Keratinocyte (primary cell): Measurements from ENCODE around the gene NMRAL1.

Source experiments
- EZH2 ChIP-seq: IDR thresholded peaks from one replicate; pipeline ENCODE4 v1.6.1; 2012; ENCODE audit warnings: inconsistent platforms, mild to moderate bottlenecking, low read length, moderate library complexity
- TF ChIP-seq, protein P1 (sequence below), 3 experiments: IDR thresholded peaks in 1 of 3; conservative IDR thresholded peaks in 1 of 3; optimal IDR thresholded peaks in 1 of 3; 2 replicates in 2 of 3; 3 replicates in 1 of 3; pipeline versions ENCODE3 to v1.5.1; 2011; ENCODE audit warnings: low read length in 3 of 3, mild to moderate bottlenecking in 3 of 3, moderate library complexity in 2 of 3, control low read depth in 1 of 3, inconsistent platforms in 1 of 3; ENCODE audit not compliant: insufficient read depth in 2 of 3; ENCODE audit errors: extremely low read depth in 1 of 3

DNA sequence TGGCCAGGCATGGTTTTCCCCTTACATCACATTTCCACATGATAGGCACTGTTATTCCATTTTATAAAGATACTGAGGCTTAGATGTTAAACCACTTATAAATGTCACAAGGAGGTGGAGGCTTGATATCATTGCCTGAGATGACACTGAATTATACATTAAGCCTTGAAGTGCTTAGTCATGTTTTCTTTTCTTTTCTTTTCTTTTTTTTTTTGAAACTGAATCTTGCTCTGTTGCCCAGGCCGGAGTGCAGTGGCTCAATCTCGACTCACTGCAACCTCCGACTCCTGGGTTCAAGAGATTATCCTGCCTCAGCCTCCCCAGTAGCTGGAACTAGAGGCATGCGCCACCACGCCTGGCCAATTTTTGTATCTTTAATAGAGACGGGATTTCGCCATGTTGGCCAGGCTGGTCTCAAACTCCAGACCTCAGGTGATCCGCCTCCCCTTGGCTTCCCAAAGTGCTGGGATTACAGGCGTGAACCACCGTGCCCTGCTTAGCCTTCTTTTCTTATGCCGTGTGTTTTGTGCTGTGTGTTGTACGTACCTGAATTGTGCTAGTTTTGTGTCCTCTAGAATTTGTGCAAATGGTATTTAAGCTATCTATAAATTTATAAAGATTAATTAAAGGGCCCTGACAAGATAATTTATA is 47.6 kb downstream of the NMRAL1 start:
- TF ChIP-seq, protein P1, sequence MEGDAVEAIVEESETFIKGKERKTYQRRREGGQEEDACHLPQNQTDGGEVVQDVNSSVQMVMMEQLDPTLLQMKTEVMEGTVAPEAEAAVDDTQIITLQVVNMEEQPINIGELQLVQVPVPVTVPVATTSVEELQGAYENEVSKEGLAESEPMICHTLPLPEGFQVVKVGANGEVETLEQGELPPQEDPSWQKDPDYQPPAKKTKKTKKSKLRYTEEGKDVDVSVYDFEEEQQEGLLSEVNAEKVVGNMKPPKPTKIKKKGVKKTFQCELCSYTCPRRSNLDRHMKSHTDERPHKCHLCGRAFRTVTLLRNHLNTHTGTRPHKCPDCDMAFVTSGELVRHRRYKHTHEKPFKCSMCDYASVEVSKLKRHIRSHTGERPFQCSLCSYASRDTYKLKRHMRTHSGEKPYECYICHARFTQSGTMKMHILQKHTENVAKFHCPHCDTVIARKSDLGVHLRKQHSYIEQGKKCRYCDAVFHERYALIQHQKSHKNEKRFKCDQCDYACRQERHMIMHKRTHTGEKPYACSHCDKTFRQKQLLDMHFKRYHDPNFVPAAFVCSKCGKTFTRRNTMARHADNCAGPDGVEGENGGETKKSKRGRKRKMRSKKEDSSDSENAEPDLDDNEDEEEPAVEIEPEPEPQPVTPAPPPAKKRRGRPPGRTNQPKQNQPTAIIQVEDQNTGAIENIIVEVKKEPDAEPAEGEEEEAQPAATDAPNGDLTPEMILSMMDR (optimal IDR thresholded peaks at IDR 0.05 in 1 of 3, IDR thresholded peaks at IDR 0.05 in 1 of 3, conservative IDR thresholded peaks at IDR 0.05 in 1 of 3; ENCODE audit: extremely low read depth in 1 of 3, insufficient read depth in 2 of 3, low read length in 3 of 3): no peak
- TF ChIP-seq EZH2: no peak
